ENCODE measurements around the gene TUBB. TPM values are rescaled to one million over a fixed set of nuclear protein-coding genes. Genes with fewer than 3 reads are reported as not detected.

Gene TUBB
- total and polyA plus RNA-seq, 2 of the 8 experiments (the other 6 are each of a cell fraction or from before 2014, with no cell fraction given): 1,880 to 3,022 TPM

- Histone ChIP-seq H3K23ac (ENCODE audit: insufficient read length) (no peak overlapping the region), H2AFZ (ENCODE audit: low read length) (no peak overlapping the region), H3K4me1 (replicated peaks in 1 of 4; ENCODE audit: control insufficient read depth in 3 of 4, insufficient read depth in 4 of 4, low read length in 3 of 4) (peaks cover 0 to under 1% (median 0%) of the 10 kb centered on the region in 4 experiments; a peak in 1 of 7 replicates), H3K4me3 (ENCODE audit: extremely low read depth in 1 of 4, insufficient read depth in 2 of 4, low read depth in 3 of 4, low read length in 4 of 4) (no peak overlapping the region), H3K79me1 (ENCODE audit: low read depth, low read length) (no peaks in the 10 kb centered on the region), H3K4me2 (ENCODE audit: insufficient read depth in 1 of 2, low read depth in 2 of 2, low read length in 2 of 2) (no peak overlapping the region), H2BK12ac (ENCODE audit: low read depth, low read length) (no peak overlapping the region), H2BK20ac (ENCODE audit: low read length) (no peak overlapping the region), H2AK5ac (ENCODE audit: low read depth, low read length) (no peak overlapping the region), H3K23me2 (ENCODE audit: low read depth, low read length) (no peaks in the 10 kb centered on the region), H2BK5ac (ENCODE audit: low read depth, low read length) (no peak overlapping the region), H3K9ac (replicated peaks in 1 of 4; ENCODE audit: extremely low read depth in 1 of 4, low read depth in 3 of 4, low read length in 3 of 4) (no peak overlapping the region), H3K36me3 (ENCODE audit: control insufficient read depth in 2 of 4, insufficient read depth in 4 of 4, low read length in 3 of 4) (peaks cover 0 to 13% (median 3%) of the 10 kb centered on the region in 4 experiments; a peak in 4 of 8 replicates), H3K9me3 (ENCODE audit: insufficient read depth in 2 of 2, low read depth in 1 of 2, low read length in 1 of 2) (no peaks in the 10 kb centered on the region), H3K27me3 (replicated peaks in 1 of 4; ENCODE audit: control insufficient read depth in 3 of 4, extremely low read depth in 1 of 4, insufficient read depth in 3 of 4, low read length in 3 of 4) (no peaks in the 10 kb centered on the region), H4K8ac (ENCODE audit: extremely low read depth, insufficient read depth, low read length) (no peak overlapping the region), H3K18ac (ENCODE audit: extremely low read depth, low read length) (no peak overlapping the region), H2BK15ac (ENCODE audit: low read length) (no peak overlapping the region), H4K20me1 (replicated peaks in 1 of 2; ENCODE audit: control insufficient read depth in 1 of 2, insufficient read depth in 2 of 2, low read length in 2 of 2) (no peaks in the 10 kb centered on the region), H3K56ac (replicated peaks; ENCODE audit: insufficient read length, low read depth, low read length) (no peak overlapping the region), H2BK120ac (replicated peaks; ENCODE audit: low read depth, low read length) (no peak overlapping the region), H4K5ac (ENCODE audit: insufficient read length, low read depth, low read length) (no peak overlapping the region), H3K79me2 (ENCODE audit: control insufficient read depth in 1 of 2, insufficient read depth in 2 of 2, low read length in 2 of 2) (no peaks in the 10 kb centered on the region), H3K4ac (replicated peaks; ENCODE audit: insufficient read length, low read depth, low read length) (no peak overlapping the region), H3K14ac (ENCODE audit: insufficient read length) (no peak overlapping the region), H3K27ac (ENCODE audit: low read depth, low read length) (no peak overlapping the region), H4K91ac (replicated peaks; ENCODE audit: insufficient read length, low read length) (no peak overlapping the region)
- ChIA-PET POLR2A (ENCODE audit: partially characterized antibody) (interaction anchor here (0.6 to 26.7 kb wide), 6 partner anchors 9 to 131 kb away, joined by 3 to 732 read pairs (median 6); partner anchors contain the start of genes MDC1, MRPS18B and TUBB), CTCF (ENCODE audit: partially characterized antibody) (interaction anchor here (0.6 to 2.1 kb wide), 4 partner anchors 11 to 24 kb away, joined by 3 to 10 read pairs (median 4); partner anchors contain the start of gene DHX16)
- DNase-seq (ENCODE audit: low read depth in 1 of 2, low spot score in 2 of 2) (no peak), FAIRE-seq (no peak)
- 84% methylated on average over 5 of the region's 5 CpGs; no CpG with 5 or more reads in 1 of the 2 experiments for WGBS, 2 experiments (ENCODE audit: extremely low coverage in 1 of 2, insufficient coverage in 1 of 2, insufficient read length in 1 of 2, insufficient replicate concordance in 2 of 2, low coverage in 1 of 2, low lambda C conversion rate in 2 of 2, missing lambda C conversion rate in 1 of 2)
- TF ChIP-seq SAP30 (IDR thresholded peaks at IDR 0.05; ENCODE audit: insufficient read depth, insufficient replicate concordance, low read length) (no peak), POU5F1 (IDR thresholded peaks at IDR 0.05; ENCODE audit: low read depth, low read length) (no peak), CBX8 (IDR thresholded peaks at IDR 0.05; ENCODE audit: borderline replicate concordance, low read depth, low read length) (no peak), ATF2 (IDR thresholded peaks at IDR 0.05; ENCODE audit: low read length) (no peak), CREB1 (IDR thresholded peaks at IDR 0.05) (no peak), BRCA1 (IDR thresholded peaks at IDR 0.05; ENCODE audit: low read depth, low read length) (no peak), USF2 (IDR thresholded peaks at IDR 0.05; ENCODE audit: low read length) (no peak), SIN3A (conservative IDR thresholded peaks at IDR 0.05 in 1 of 2, IDR thresholded peaks at IDR 0.05 in 1 of 2; ENCODE audit: low read depth in 1 of 2, low read length in 2 of 2) (no peak), TBP (IDR thresholded peaks at IDR 0.05; ENCODE audit: low read depth, low read length) (no peak), KDM1A (IDR thresholded peaks at IDR 0.05; ENCODE audit: borderline replicate concordance, low read length) (no peak), KDM4A (IDR thresholded peaks at IDR 0.05; ENCODE audit: low read depth, low read length, severe bottlenecking) (no peak)
Measured at GRCh38 chr6:30696432-30696831, 23.7 kb upstream of the TUBB start.
